Ishikawa (cell line): ENCODE results near the gene RAB5B.

Experiments
- CEBPB ChIP-seq: IDR thresholded peaks from 2 replicates; pipeline ENCODE4 v1.6.1; 2012
- CREB1 ChIP-seq: IDR thresholded peaks from 2 replicates; pipeline ENCODE4 v1.6.1; 2012; ENCODE audit warnings: low read depth
- EGR1 ChIP-seq: IDR thresholded peaks from 2 replicates; pipeline ENCODE4 v1.6.1; 2012
- FOXM1 ChIP-seq: IDR thresholded peaks from 2 replicates; pipeline ENCODE4 v1.6.1; 2012; ENCODE audit warnings: low read depth, borderline replicate concordance
- NFIC ChIP-seq: IDR thresholded peaks from 2 replicates; pipeline ENCODE4 v1.6.1; 2012
- RAD21 ChIP-seq: IDR thresholded peaks from 2 replicates; pipeline ENCODE4 v1.6.1; 2012; ENCODE audit warnings: low read depth
- TAF1 ChIP-seq: IDR thresholded peaks from 2 replicates; pipeline ENCODE4 v1.6.1; 2012; ENCODE audit warnings: low read depth, mild to moderate bottlenecking
- TCF12 ChIP-seq: IDR thresholded peaks from 2 replicates; pipeline ENCODE4 v1.6.1; 2012; ENCODE audit warnings: low read depth
- TEAD4 ChIP-seq: IDR thresholded peaks from 2 replicates; pipeline ENCODE4 v1.6.1; 2012
- YY1 ChIP-seq: IDR thresholded peaks from 2 replicates; pipeline ENCODE4 v1.6.1; 2012; ENCODE audit warnings: low read depth
- ZBTB7A ChIP-seq: IDR thresholded peaks from 2 replicates; pipeline ENCODE4 v1.6.1; 2012; ENCODE audit warnings: low read depth
- TF ChIP-seq, protein P1 (sequence below): IDR thresholded peaks from 2 replicates; pipeline ENCODE4 v1.6.1; 2012; ENCODE audit warnings: low read depth, mild to moderate bottlenecking
- TF ChIP-seq, protein P2 (sequence below): IDR thresholded peaks from 2 replicates; pipeline ENCODE4 v1.6.1; 2012
- TF ChIP-seq, protein P3 (sequence below): IDR thresholded peaks from 2 replicates; pipeline ENCODE4 v1.6.1; 2012

RAB5B gene

DNA sequence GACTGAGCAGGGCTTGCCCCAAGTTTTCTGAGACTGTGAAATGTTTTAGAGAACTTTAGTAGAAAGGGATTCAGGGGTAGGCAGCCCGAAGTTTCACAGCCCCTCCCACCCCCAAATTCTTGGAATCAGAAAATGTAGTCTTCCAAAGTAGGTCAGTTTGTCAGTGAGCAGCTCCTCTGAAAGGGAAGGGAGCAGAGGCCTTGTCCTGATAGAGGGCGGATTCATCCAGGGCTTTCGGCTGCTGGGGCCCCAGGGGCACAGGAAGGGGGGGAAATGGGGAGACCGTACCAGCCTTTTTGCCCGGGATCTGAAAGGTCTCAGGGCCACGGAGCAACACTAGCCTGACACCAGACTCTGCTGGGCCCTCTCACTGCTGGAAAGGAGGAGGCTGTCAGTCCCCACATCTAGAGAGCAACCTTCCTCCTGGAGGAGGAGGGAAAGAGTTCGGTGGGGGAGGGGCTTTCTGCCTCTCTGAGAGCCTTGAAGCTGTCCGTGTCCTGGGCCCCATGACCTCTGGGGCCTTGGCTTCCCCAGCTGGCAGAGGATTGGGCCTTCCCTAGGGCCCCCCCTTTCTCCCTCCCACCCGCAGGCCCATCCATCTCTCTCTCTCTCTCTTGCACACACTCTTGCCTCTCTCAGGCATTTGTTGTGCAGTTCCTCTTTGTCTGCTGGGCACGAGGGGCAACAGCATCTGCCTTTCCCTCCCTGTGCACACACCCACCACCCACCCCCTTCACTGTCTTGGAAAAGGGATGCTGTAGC lies 46.7 kb downstream of the RAB5B start, which contains the start of gene IKZF4:
IKZF4 (plus strand) TSS at position 621 of the 762 bp plus-strand sequence. CDS start 451 bp downstream, outside the sequence.
- TF ChIP-seq CEBPB, result no peak
- TF ChIP-seq ZBTB7A, result no peak
- TF ChIP-seq, protein P1, sequence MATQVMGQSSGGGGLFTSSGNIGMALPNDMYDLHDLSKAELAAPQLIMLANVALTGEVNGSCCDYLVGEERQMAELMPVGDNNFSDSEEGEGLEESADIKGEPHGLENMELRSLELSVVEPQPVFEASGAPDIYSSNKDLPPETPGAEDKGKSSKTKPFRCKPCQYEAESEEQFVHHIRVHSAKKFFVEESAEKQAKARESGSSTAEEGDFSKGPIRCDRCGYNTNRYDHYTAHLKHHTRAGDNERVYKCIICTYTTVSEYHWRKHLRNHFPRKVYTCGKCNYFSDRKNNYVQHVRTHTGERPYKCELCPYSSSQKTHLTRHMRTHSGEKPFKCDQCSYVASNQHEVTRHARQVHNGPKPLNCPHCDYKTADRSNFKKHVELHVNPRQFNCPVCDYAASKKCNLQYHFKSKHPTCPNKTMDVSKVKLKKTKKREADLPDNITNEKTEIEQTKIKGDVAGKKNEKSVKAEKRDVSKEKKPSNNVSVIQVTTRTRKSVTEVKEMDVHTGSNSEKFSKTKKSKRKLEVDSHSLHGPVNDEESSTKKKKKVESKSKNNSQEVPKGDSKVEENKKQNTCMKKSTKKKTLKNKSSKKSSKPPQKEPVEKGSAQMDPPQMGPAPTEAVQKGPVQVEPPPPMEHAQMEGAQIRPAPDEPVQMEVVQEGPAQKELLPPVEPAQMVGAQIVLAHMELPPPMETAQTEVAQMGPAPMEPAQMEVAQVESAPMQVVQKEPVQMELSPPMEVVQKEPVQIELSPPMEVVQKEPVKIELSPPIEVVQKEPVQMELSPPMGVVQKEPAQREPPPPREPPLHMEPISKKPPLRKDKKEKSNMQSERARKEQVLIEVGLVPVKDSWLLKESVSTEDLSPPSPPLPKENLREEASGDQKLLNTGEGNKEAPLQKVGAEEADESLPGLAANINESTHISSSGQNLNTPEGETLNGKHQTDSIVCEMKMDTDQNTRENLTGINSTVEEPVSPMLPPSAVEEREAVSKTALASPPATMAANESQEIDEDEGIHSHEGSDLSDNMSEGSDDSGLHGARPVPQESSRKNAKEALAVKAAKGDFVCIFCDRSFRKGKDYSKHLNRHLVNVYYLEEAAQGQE, result no peak
- TF ChIP-seq RAD21, result no peak
- no peak for TF ChIP-seq TEAD4
- TF ChIP-seq, protein P2, sequence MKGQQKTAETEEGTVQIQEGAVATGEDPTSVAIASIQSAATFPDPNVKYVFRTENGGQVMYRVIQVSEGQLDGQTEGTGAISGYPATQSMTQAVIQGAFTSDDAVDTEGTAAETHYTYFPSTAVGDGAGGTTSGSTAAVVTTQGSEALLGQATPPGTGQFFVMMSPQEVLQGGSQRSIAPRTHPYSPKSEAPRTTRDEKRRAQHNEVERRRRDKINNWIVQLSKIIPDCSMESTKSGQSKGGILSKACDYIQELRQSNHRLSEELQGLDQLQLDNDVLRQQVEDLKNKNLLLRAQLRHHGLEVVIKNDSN, result no peak
- no peak for TF ChIP-seq NFIC
- TF ChIP-seq TAF1, result no peak
- TF ChIP-seq EGR1, result no peak
- no peak for TF ChIP-seq YY1
- TF ChIP-seq CREB1, result no peak
- TF ChIP-seq, protein P3, sequence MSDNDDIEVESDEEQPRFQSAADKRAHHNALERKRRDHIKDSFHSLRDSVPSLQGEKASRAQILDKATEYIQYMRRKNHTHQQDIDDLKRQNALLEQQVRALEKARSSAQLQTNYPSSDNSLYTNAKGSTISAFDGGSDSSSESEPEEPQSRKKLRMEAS, result no peak
- TF ChIP-seq TCF12, result no peak
- TF ChIP-seq FOXM1, result no peak

DNA sequence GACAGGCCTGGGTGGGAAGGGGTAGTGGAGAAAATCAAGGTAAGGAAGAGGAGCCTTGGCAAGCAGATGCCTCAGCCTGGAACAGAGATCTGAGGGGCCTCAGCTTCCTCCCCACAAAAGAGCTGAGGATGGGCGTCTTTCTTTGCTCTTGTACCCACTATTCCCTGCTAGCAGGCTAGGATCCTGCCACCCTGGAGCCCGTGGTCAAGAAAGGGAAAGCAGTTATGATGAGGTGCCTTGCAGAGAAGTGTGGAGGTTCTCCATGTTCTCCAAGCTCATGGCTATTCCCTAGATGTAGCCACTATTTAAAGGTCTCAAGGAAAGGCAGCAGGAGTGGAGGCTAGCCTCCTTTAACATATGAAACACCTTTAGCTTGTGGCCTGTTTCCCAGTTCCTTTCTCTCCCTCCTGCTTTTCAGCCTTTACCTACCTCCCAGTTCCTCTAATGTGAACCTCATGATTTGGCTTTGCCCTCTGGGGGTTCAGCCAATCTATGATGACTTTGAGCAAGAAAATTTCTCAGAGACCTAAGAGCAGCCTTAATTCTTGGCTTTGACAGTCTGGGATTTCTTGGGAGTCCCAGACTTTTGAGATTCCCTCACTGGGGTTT lies 48.1 kb downstream of the RAB5B start:
- TF ChIP-seq, protein P2, result no peak
- TF ChIP-seq FOXM1, result no peak
- TF ChIP-seq NFIC, result no peak
- no peak for TF ChIP-seq CREB1
- TF ChIP-seq CEBPB, result no peak
- TF ChIP-seq TEAD4, result no peak
- no peak for TF ChIP-seq YY1

DNA sequence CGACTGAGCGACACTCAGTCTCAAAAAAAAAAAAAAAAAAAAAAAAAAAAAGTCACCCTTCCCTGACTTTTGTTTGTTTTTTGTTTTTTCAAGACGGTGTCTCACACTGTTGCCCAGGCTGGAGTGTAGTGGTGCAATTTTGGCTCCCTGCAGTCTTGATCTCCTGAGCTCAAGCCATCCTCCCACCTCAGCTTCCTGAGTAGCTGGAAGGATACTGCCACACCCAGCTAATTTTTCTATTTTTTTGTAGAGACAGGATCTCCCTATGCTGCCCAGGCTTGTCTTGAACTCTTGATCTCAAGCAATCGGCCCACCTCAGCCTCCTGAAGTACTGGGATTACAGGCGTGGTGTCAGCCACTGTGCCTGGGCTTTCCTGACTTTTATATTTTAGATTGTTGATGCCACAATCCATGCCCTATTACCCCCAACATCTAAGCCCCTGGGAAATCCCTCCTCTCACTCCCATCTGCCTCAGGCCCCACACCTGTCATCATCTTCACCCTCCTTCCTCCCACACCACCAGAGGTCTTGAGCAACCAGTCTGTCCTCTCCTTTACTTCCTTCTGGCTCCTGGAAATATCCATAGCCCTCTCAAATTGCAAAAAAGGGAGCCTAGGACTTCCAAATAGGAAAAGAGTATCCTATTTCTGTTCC lies 54.8 kb downstream of the RAB5B start:
- TF ChIP-seq, protein P1, result no peak
- TF ChIP-seq NFIC (no peak), CREB1 (no peak), ZBTB7A (no peak), YY1 (no peak), TCF12 (no peak)
- TF ChIP-seq, protein P3, result no peak

DNA sequence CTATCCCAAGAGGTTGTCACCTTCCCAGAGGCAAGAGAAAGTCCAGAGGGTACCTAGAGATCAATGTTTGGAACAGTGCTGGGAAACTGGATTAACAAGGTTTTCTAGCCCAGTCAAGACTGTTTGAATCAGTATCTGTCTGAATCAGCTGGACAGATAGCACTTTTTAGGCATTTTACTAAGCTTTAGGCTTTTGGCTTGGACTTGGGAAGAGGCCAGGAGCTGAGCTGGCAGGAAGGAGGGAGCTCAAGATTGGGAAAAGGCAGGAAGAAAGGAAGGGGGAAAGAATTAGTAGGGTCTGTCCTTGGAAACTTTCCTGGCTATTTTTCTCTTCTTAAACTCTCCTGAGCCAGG lies 55.3 kb downstream of the RAB5B start:
- TF ChIP-seq RAD21 (no peak), EGR1 (no peak), NFIC (no peak), CEBPB (no peak), ZBTB7A (no peak), CREB1 (no peak), TAF1 (no peak)
- TF ChIP-seq, protein P1, result no peak
